ENCODE data around the gene CHST15. TPM values are rescaled to one million over a fixed set of nuclear protein-coding genes. Genes with fewer than 3 reads are reported as not detected.

Gene CHST15
- total RNA-seq, 8 experiments from 2014 or later = 0.31 to 26.5 (median 15.6) TPM; not detected in 1

- H3K4me1 ChIP-seq (replicated peaks in 1 of 2) = peaks cover 14% of the 10 kb centered on the region in 2 donors
- no peak overlapping the region for H3K4me3 ChIP-seq
- 0 to 90% (median 70%) methylated on average over 1 to 4 of the region's 9 CpGs; no CpG with 5 or more reads in 6 of the 10 experiments for WGBS, 10 experiments
- in situ Hi-C loops (cut with MboI; ENCODE audit: low pct_unique_long_range_greater_than_20kb in 2 of 9, low sequenced_read_pairs in 9 of 9, unreplicated experiment in 9 of 9) = no loop called here
- peak in 1 of 8 experiments; percentile 12 for ATAC-seq (replicated peaks in 6 of 8)
- H3K27ac ChIP-seq = no peak overlapping the region
Observed at GRCh38 chr10:124015991-124016390, 77.4 kb downstream of the CHST15 start.

GRCh38 chr10:124014416-124015154 lies 78.8 kb downstream of the CHST15 start:
- H3K27ac ChIP-seq = no peak overlapping the region
- 46 to 100% (median 84%) methylated on average over 2 to 19 of the region's 22 CpGs; no CpG with 5 or more reads in 1 of the 10 experiments for WGBS, 10 experiments
- in situ Hi-C loops (cut with MboI; ENCODE audit: low pct_unique_long_range_greater_than_20kb in 2 of 9, low sequenced_read_pairs in 9 of 9, unreplicated experiment in 9 of 9) = no loop called here
- peaks cover 3 to 9% of the 10 kb centered on the region in 2 donors for H3K4me1 ChIP-seq (replicated peaks in 1 of 2)
- H3K4me3 ChIP-seq = no peak overlapping the region
- no peak for ATAC-seq (replicated peaks in 6 of 8)

GRCh38 chr10:124013916-124014315 lies 79.5 kb downstream of the CHST15 start:
- Histone ChIP-seq H3K27ac (no peak overlapping the region), H3K4me3 (no peak overlapping the region), H3K4me1 (replicated peaks in 1 of 2) (peaks cover 3 to 9% of the 10 kb centered on the region in 2 donors)
- no peak for ATAC-seq (replicated peaks in 6 of 8)
- in situ Hi-C loops (cut with MboI; ENCODE audit: low pct_unique_long_range_greater_than_20kb in 2 of 9, low sequenced_read_pairs in 9 of 9, unreplicated experiment in 9 of 9) = no loop called here
- WGBS, 10 experiments = 11 to 100% (median 80%) methylated on average over 1 of the region's 1 CpG; no CpG with 5 or more reads in 6 of the 10 experiments

- 0 to 100% (median 96%) methylated on average over 1 to 4 of the region's 7 CpGs; no CpG with 5 or more reads in 3 of the 10 experiments for WGBS, 10 experiments
- no peak overlapping the region for H3K4me3 ChIP-seq
- no peak overlapping the region for H3K27ac ChIP-seq
- ATAC-seq (replicated peaks in 6 of 8) = no peak
- peaks cover 6 to 13% of the 10 kb centered on the region in 2 donors for H3K4me1 ChIP-seq (replicated peaks in 1 of 2)
- in situ Hi-C loops (cut with MboI; ENCODE audit: low pct_unique_long_range_greater_than_20kb in 2 of 9, low sequenced_read_pairs in 9 of 9, unreplicated experiment in 9 of 9) = no loop called here
Observed at GRCh38 chr10:124012991-124013390, 80.4 kb downstream of the CHST15 start.

- Histone ChIP-seq H3K27ac (no peak overlapping the region), H3K4me1 (replicated peaks in 1 of 2) (peaks cover 10 to 13% of the 10 kb centered on the region in 2 donors), H3K4me3 (no peak overlapping the region)
- 58 to 100% (median 92%) methylated on average over 1 to 3 of the region's 3 CpGs; no CpG with 5 or more reads in 1 of the 10 experiments for WGBS, 10 experiments
- in situ Hi-C loops (cut with MboI; ENCODE audit: low pct_unique_long_range_greater_than_20kb in 2 of 9, low sequenced_read_pairs in 9 of 9, unreplicated experiment in 9 of 9) = no loop called here
- ATAC-seq (replicated peaks in 6 of 8) = no peak
Observed at GRCh38 chr10:124012583-124012982, 80.8 kb downstream of the CHST15 start.

- no peak overlapping the region for H3K27ac ChIP-seq
- 44 to 100% (median 97%) methylated on average over 2 to 3 of the region's 5 CpGs; no CpG with 5 or more reads in 4 of the 10 experiments for WGBS, 10 experiments
- in situ Hi-C loops (cut with MboI; ENCODE audit: low pct_unique_long_range_greater_than_20kb in 2 of 9, low sequenced_read_pairs in 9 of 9, unreplicated experiment in 9 of 9) = no loop called here
- peaks cover 14 to 17% of the 10 kb centered on the region in 2 donors for H3K4me1 ChIP-seq (replicated peaks in 1 of 2)
- no peak for ATAC-seq (replicated peaks in 6 of 8)
- no peak overlapping the region for H3K4me3 ChIP-seq
Observed at GRCh38 chr10:124012066-124012465, 81.3 kb downstream of the CHST15 start.

GRCh38 chr10:124011464-124011863 lies 81.9 kb downstream of the CHST15 start:
- 60 to 100% (median 87%) methylated on average over 1 to 5 of the region's 11 CpGs; no CpG with 5 or more reads in 5 of the 10 experiments for WGBS, 10 experiments
- no peak for ATAC-seq (replicated peaks in 6 of 8)
- Histone ChIP-seq H3K4me3 (no peak overlapping the region), H3K27ac (no peak overlapping the region), H3K4me1 (replicated peaks in 1 of 2) (peaks cover 20 to 23% of the 10 kb centered on the region in 2 donors)
- in situ Hi-C loops (cut with MboI; ENCODE audit: low pct_unique_long_range_greater_than_20kb in 2 of 9, low sequenced_read_pairs in 9 of 9, unreplicated experiment in 9 of 9) = no loop called here

GRCh38 chr10:124010563-124011131 lies 82.8 kb downstream of the CHST15 start:
- Histone ChIP-seq H3K4me1 (replicated peaks in 1 of 2) (peaks cover 27 to 31% of the 10 kb centered on the region in 2 donors), H3K4me3 (no peak overlapping the region), H3K27ac (peak overlapping the region in 1 of 2 donors; percentile 3)
- peak; percentile 63 to 95 (median 84) for ATAC-seq (replicated peaks in 6 of 8)
- 75 to 96% (median 91%) methylated on average over 4 to 10 of the region's 22 CpGs; no CpG with 5 or more reads in 7 of the 10 experiments for WGBS, 10 experiments
- in situ Hi-C loops (cut with MboI; ENCODE audit: low pct_unique_long_range_greater_than_20kb in 2 of 9, low sequenced_read_pairs in 9 of 9, unreplicated experiment in 9 of 9) = no loop called here

- ATAC-seq (replicated peaks in 6 of 8) = no peak
- H3K27ac ChIP-seq = no peak overlapping the region
- peaks cover 33 to 38% of the 10 kb centered on the region in 2 donors for H3K4me1 ChIP-seq (replicated peaks in 1 of 2)
- in situ Hi-C loops (cut with MboI; ENCODE audit: low pct_unique_long_range_greater_than_20kb in 2 of 9, low sequenced_read_pairs in 9 of 9, unreplicated experiment in 9 of 9) = no loop called here
- H3K4me3 ChIP-seq = no peak overlapping the region
- 60 to 100% (median 96%) methylated on average over 1 to 15 of the region's 20 CpGs; no CpG with 5 or more reads in 4 of the 10 experiments for WGBS, 10 experiments
Observed at GRCh38 chr10:124010024-124010423, 83.4 kb downstream of the CHST15 start.

GRCh38 chr10:124009231-124010015 lies 84.0 kb downstream of the CHST15 start:
- no peak for ATAC-seq (replicated peaks in 6 of 8)
- 59 to 98% (median 87%) methylated on average over 3 to 13 of the region's 16 CpGs for WGBS, 10 experiments
- H3K4me1 ChIP-seq (replicated peaks in 1 of 2) = peaks cover 39 to 41% of the 10 kb centered on the region in 2 donors
- in situ Hi-C loops (cut with MboI; ENCODE audit: low pct_unique_long_range_greater_than_20kb in 2 of 9, low sequenced_read_pairs in 9 of 9, unreplicated experiment in 9 of 9) = no loop called here
- no peak overlapping the region for H3K4me3 ChIP-seq
- no peak overlapping the region for H3K27ac ChIP-seq

- no peak overlapping the region for H3K4me3 ChIP-seq
- H3K27ac ChIP-seq = no peak overlapping the region
- WGBS, 10 experiments = 22 to 98% (median 85%) methylated on average over 2 to 8 of the region's 10 CpGs; no CpG with 5 or more reads in 1 of the 10 experiments
- ATAC-seq (replicated peaks in 6 of 8) = no peak
- peaks cover 41 to 42% of the 10 kb centered on the region in 2 donors for H3K4me1 ChIP-seq (replicated peaks in 1 of 2)
- in situ Hi-C loops (cut with MboI; ENCODE audit: low pct_unique_long_range_greater_than_20kb in 2 of 9, low sequenced_read_pairs in 9 of 9, unreplicated experiment in 9 of 9) = no loop called here
Observed at GRCh38 chr10:124008681-124009080, 84.7 kb downstream of the CHST15 start.

- Histone ChIP-seq H3K4me3 (no peak overlapping the region), H3K27ac (no peak overlapping the region), H3K4me1 (replicated peaks in 1 of 2) (peaks cover 41 to 42% of the 10 kb centered on the region in 2 donors)
- ATAC-seq (replicated peaks in 6 of 8) = peak in 5 of 8 experiments; percentile 15 to 45 (median 20)
- in situ Hi-C loops (cut with MboI; ENCODE audit: low pct_unique_long_range_greater_than_20kb in 2 of 9, low sequenced_read_pairs in 9 of 9, unreplicated experiment in 9 of 9) = no loop called here
- 28 to 89% (median 84%) methylated on average over 1 to 8 of the region's 14 CpGs; no CpG with 5 or more reads in 3 of the 10 experiments for WGBS, 10 experiments
Observed at GRCh38 chr10:124008187-124008586, 85.2 kb downstream of the CHST15 start.

GRCh38 chr10:124007773-124008145 lies 85.6 kb downstream of the CHST15 start:
- in situ Hi-C loops (cut with MboI; ENCODE audit: low pct_unique_long_range_greater_than_20kb in 2 of 9, low sequenced_read_pairs in 9 of 9, unreplicated experiment in 9 of 9) = no loop called here
- H3K4me3 ChIP-seq = no peak overlapping the region
- ATAC-seq (replicated peaks in 6 of 8) = no peak
- WGBS, 10 experiments = 63 to 100% (median 92%) methylated on average over 1 to 8 of the region's 8 CpGs
- no peak overlapping the region for H3K27ac ChIP-seq
- H3K4me1 ChIP-seq (replicated peaks in 1 of 2) = peaks cover 41 to 42% of the 10 kb centered on the region in 2 donors
